ENCODE data around the gene AKTIP. TPM values are rescaled to one million over a fixed set of nuclear protein-coding genes. Genes with fewer than 3 reads are reported as not detected.
"Not testable (repeated sequence)": the region's sequence is repeated elsewhere in the genome, so short reads cannot be mapped to it uniquely, and the experiment has no call there.

The AKTIP gene
- total RNA-seq: 10 to 100 TPM; 21.8 to 24.5 TPM

- Mint-ChIP-seq H3K4me3 (peak within 1 kb of the TSS; percentile 90), H3K27me3 (no peaks in the 10 kb centered on the region), H3K36me3 (ENCODE audit: low read depth) (peaks cover 34% of the 10 kb centered on the region), H3K9me3 (no peaks in the 10 kb centered on the region), H3K27ac (peak within 1 kb of the TSS; percentile 97), H3K4me1 (peaks cover 34% of the 10 kb centered on the region)
- ATAC-seq (replicated peaks): peak; percentile 33
Observed at GRCh38 chr16:53502331-53503269, at the start of gene AKTIP. Gene AKTIP, minus strand, starts transcription at chr16:53503209. Its CDS starts 2,950 bp downstream, at chr16:53500259.

GRCh38 chr16:53549970-53550690 lies 47.1 kb upstream of the AKTIP start:
- no peaks in the 10 kb centered on the region for H3K36me3 Mint-ChIP-seq (ENCODE audit: low read depth)
- H3K9me3 Mint-ChIP-seq: no peaks in the 10 kb centered on the region
- peak; percentile 65 for ATAC-seq (replicated peaks)
- H3K27me3 Mint-ChIP-seq: peaks cover 7% of the 10 kb centered on the region
- no peak overlapping the region for H3K27ac Mint-ChIP-seq
- peaks cover 3% of the 10 kb centered on the region for H3K4me1 Mint-ChIP-seq
- no peak overlapping the region for H3K4me3 Mint-ChIP-seq

- Mint-ChIP-seq H3K36me3 (ENCODE audit: low read depth) (no peaks in the 10 kb centered on the region), H3K4me1 (peaks cover 16% of the 10 kb centered on the region), H3K4me3 (no peak overlapping the region), H3K9me3 (no peaks in the 10 kb centered on the region), H3K27me3 (peaks cover 7% of the 10 kb centered on the region), H3K27ac (no peak overlapping the region)
- ATAC-seq (replicated peaks): no peak
Observed at GRCh38 chr16:53546988-53547391, 44.0 kb upstream of the AKTIP start.

- peak overlapping the region; percentile 68 for H3K27ac Mint-ChIP-seq
- ATAC-seq (replicated peaks): peak; percentile 37
- H3K4me3 Mint-ChIP-seq: peak overlapping the region; percentile 48
- no peaks in the 10 kb centered on the region for H3K27me3 Mint-ChIP-seq
- H3K36me3 Mint-ChIP-seq (ENCODE audit: low read depth): no peaks in the 10 kb centered on the region
- H3K9me3 Mint-ChIP-seq: no peaks in the 10 kb centered on the region
- H3K4me1 Mint-ChIP-seq: peaks cover 16% of the 10 kb centered on the region
Observed at GRCh38 chr16:53545433-53545832, 42.4 kb upstream of the AKTIP start.

GRCh38 chr16:53542283-53542682 lies 39.3 kb upstream of the AKTIP start:
- Mint-ChIP-seq H3K4me1 (peaks cover 16% of the 10 kb centered on the region), H3K27ac (peak overlapping the region; percentile 33), H3K36me3 (ENCODE audit: low read depth) (no peaks in the 10 kb centered on the region), H3K4me3 (no peak overlapping the region), H3K27me3 (no peaks in the 10 kb centered on the region), H3K9me3 (no peaks in the 10 kb centered on the region)
- no peak for ATAC-seq (replicated peaks)

GRCh38 chr16:53541326-53541725 lies 38.3 kb upstream of the AKTIP start:
- Mint-ChIP-seq H3K27ac (no peak overlapping the region), H3K4me3 (no peak overlapping the region), H3K9me3 (no peaks in the 10 kb centered on the region), H3K27me3 (no peaks in the 10 kb centered on the region), H3K4me1 (peaks cover 16% of the 10 kb centered on the region), H3K36me3 (ENCODE audit: low read depth) (no peaks in the 10 kb centered on the region)
- no peak for ATAC-seq (replicated peaks)

- not testable (repeated sequence) for H3K27ac Mint-ChIP-seq; H3K36me3 Mint-ChIP-seq (ENCODE audit: low read depth); H3K27me3 Mint-ChIP-seq; ATAC-seq (replicated peaks); H3K4me3 Mint-ChIP-seq; H3K9me3 Mint-ChIP-seq
- peaks cover 12% of the 10 kb centered on the region for H3K4me1 Mint-ChIP-seq
Observed at GRCh38 chr16:53539759-53540718, 37.0 kb upstream of the AKTIP start.

- H3K27ac Mint-ChIP-seq; H3K4me1 Mint-ChIP-seq; H3K9me3 Mint-ChIP-seq; ATAC-seq (replicated peaks); H3K27me3 Mint-ChIP-seq; H3K4me3 Mint-ChIP-seq; H3K36me3 Mint-ChIP-seq (ENCODE audit: low read depth): not testable (repeated sequence)
Observed at GRCh38 chr16:53539346-53539745, 36.3 kb upstream of the AKTIP start.

GRCh38 chr16:53537626-53538025 lies 34.6 kb upstream of the AKTIP start:
- no peak for ATAC-seq (replicated peaks)
- no peaks in the 10 kb centered on the region for H3K9me3 Mint-ChIP-seq
- no peak overlapping the region for H3K4me3 Mint-ChIP-seq
- H3K27me3 Mint-ChIP-seq: no peaks in the 10 kb centered on the region
- peaks cover 8% of the 10 kb centered on the region for H3K4me1 Mint-ChIP-seq
- H3K27ac Mint-ChIP-seq: no peak overlapping the region
- H3K36me3 Mint-ChIP-seq (ENCODE audit: low read depth): no peaks in the 10 kb centered on the region

- Mint-ChIP-seq H3K9me3 (no peaks in the 10 kb centered on the region), H3K27ac (peak overlapping the region; percentile 49), H3K4me1 (peaks cover 8% of the 10 kb centered on the region)
Observed at GRCh38 chr16:53534206-53534605, 31.2 kb upstream of the AKTIP start.

GRCh38 chr16:53530741-53531140 lies 27.7 kb upstream of the AKTIP start:
- ATAC-seq (replicated peaks): no peak
- no peaks in the 10 kb centered on the region for H3K27me3 Mint-ChIP-seq
- no peaks in the 10 kb centered on the region for H3K36me3 Mint-ChIP-seq (ENCODE audit: low read depth)
- H3K27ac Mint-ChIP-seq: no peak overlapping the region
- H3K4me3 Mint-ChIP-seq: no peak overlapping the region
- peaks cover 8% of the 10 kb centered on the region for H3K4me1 Mint-ChIP-seq
- H3K9me3 Mint-ChIP-seq: no peaks in the 10 kb centered on the region

More at GRCh38 chr16:53534206-53534605, 31.2 kb upstream of the AKTIP start:
- Mint-ChIP-seq H3K36me3 (ENCODE audit: low read depth) (no peaks in the 10 kb centered on the region), H3K27me3 (no peaks in the 10 kb centered on the region), H3K4me3 (peak overlapping the region; percentile 37)
- ATAC-seq (replicated peaks): no peak

- H3K4me3 Mint-ChIP-seq: no peak overlapping the region
- no peaks in the 10 kb centered on the region for H3K9me3 Mint-ChIP-seq
- ATAC-seq (replicated peaks): no peak
- H3K36me3 Mint-ChIP-seq (ENCODE audit: low read depth): no peaks in the 10 kb centered on the region
- no peaks in the 10 kb centered on the region for H3K27me3 Mint-ChIP-seq
- H3K4me1 Mint-ChIP-seq: peaks cover 8% of the 10 kb centered on the region
- no peak overlapping the region for H3K27ac Mint-ChIP-seq
Observed at GRCh38 chr16:53530046-53530445, 27.0 kb upstream of the AKTIP start.

GRCh38 chr16:53529513-53529912 lies 26.5 kb upstream of the AKTIP start:
- H3K4me1 Mint-ChIP-seq: peaks cover 6% of the 10 kb centered on the region

GRCh38 chr16:53528797-53529196 lies 25.8 kb upstream of the AKTIP start:
- no peak overlapping the region for H3K4me3 Mint-ChIP-seq
- H3K27ac Mint-ChIP-seq: no peak overlapping the region
- H3K9me3 Mint-ChIP-seq: no peaks in the 10 kb centered on the region
- ATAC-seq (replicated peaks): no peak
- H3K27me3 Mint-ChIP-seq: no peaks in the 10 kb centered on the region
- H3K4me1 Mint-ChIP-seq: no peaks in the 10 kb centered on the region
- no peaks in the 10 kb centered on the region for H3K36me3 Mint-ChIP-seq (ENCODE audit: low read depth)

More at GRCh38 chr16:53529513-53529912, 26.5 kb upstream of the AKTIP start:
- Mint-ChIP-seq H3K27ac (no peak overlapping the region), H3K9me3 (no peaks in the 10 kb centered on the region), H3K4me3 (no peak overlapping the region), H3K27me3 (no peaks in the 10 kb centered on the region), H3K36me3 (ENCODE audit: low read depth) (no peaks in the 10 kb centered on the region)
- ATAC-seq (replicated peaks): no peak

Measured in activated T-helper 17 cell treated with anti-CD3 and anti-CD28 coated beads, Interleukin-2, amount 50 U/mL, for 72 hours (primary cell).